Measurements from ENCODE around the gene TLE1.

DNA sequence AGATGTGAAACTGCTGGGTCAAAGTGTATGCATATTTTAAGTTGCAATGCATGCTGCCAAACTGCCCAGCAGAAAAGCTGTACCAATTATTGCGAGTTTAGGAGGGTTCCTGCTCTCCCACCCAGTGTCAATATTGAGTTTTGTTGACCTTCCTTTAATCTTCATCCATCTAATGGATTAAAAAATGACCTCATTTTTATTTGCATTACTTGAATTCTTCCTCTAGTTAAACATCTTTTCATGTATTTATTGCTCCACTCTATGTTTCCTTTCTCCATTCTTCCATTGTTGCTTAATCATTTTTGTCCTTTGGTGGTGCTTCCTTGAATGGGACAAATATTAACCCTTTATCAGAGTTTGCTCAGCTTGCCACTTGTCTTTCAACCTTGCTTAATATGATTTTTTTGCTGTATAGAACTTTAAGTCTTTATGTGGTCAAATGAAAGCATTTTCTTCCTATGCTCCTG is 32.4 kb downstream of the TLE1 start:
- TF ChIP-seq, protein P1, sequence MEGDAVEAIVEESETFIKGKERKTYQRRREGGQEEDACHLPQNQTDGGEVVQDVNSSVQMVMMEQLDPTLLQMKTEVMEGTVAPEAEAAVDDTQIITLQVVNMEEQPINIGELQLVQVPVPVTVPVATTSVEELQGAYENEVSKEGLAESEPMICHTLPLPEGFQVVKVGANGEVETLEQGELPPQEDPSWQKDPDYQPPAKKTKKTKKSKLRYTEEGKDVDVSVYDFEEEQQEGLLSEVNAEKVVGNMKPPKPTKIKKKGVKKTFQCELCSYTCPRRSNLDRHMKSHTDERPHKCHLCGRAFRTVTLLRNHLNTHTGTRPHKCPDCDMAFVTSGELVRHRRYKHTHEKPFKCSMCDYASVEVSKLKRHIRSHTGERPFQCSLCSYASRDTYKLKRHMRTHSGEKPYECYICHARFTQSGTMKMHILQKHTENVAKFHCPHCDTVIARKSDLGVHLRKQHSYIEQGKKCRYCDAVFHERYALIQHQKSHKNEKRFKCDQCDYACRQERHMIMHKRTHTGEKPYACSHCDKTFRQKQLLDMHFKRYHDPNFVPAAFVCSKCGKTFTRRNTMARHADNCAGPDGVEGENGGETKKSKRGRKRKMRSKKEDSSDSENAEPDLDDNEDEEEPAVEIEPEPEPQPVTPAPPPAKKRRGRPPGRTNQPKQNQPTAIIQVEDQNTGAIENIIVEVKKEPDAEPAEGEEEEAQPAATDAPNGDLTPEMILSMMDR (IDR thresholded peaks at IDR 0.05), result no peak
- TF ChIP-seq NFYB (CRISPR knock-in tag; conservative IDR thresholded peaks at IDR 0.05; ENCODE audit: low read depth) (no peak), ETV6 (CRISPR knock-in tag; IDR thresholded peaks at IDR 0.05) (no peak), CREM (CRISPR knock-in tag; IDR thresholded peaks at IDR 0.05) (no peak), NR2C2 (CRISPR knock-in tag; IDR thresholded peaks at IDR 0.05) (no peak), NFE2L1 (CRISPR knock-in tag; IDR thresholded peaks at IDR 0.05) (no peak), CREB1 (CRISPR knock-in tag; IDR thresholded peaks at IDR 0.05) (no peak), ESRRA (CRISPR knock-in tag; IDR thresholded peaks at IDR 0.05; ENCODE audit: borderline replicate concordance) (no peak), FOXP1 (CRISPR knock-in tag; IDR thresholded peaks at IDR 0.05; ENCODE audit: borderline replicate concordance) (no peak), MXD4 (CRISPR knock-in tag; IDR thresholded peaks at IDR 0.05; ENCODE audit: borderline replicate concordance) (no peak), FOXJ3 (CRISPR knock-in tag; IDR thresholded peaks at IDR 0.05; ENCODE audit: borderline replicate concordance) (no peak)
- TF ChIP-seq, protein P2, sequence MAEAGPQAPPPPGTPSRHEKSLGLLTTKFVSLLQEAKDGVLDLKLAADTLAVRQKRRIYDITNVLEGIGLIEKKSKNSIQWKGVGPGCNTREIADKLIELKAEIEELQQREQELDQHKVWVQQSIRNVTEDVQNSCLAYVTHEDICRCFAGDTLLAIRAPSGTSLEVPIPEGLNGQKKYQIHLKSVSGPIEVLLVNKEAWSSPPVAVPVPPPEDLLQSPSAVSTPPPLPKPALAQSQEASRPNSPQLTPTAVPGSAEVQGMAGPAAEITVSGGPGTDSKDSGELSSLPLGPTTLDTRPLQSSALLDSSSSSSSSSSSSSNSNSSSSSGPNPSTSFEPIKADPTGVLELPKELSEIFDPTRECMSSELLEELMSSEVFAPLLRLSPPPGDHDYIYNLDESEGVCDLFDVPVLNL (CRISPR knock-in tag; IDR thresholded peaks at IDR 0.05; ENCODE audit: borderline replicate concordance, low read depth), result no peak
